Gastroesophageal sphincter (tissue), 2 donors: ENCODE data around the gene CAPS.
A peak's percentile ranks its signal among the peaks of the same experiment; 100 is the strongest.

Experiments used
- POLR2A ChIP-seq, 2 donors: fragments of 450-650 bp; IDR thresholded peaks; one replicate each; pipeline ENCODE4 v1.6.1; 2017; ENCODE audit warnings: antibody characterized with exemption in 2 of 2, mild to moderate bottlenecking in 2 of 2, moderate library complexity in 1 of 2
- POLR2AphosphoS5 ChIP-seq: sonication (generic); formaldehyde crosslinking; IDR thresholded peaks from one replicate; pipeline ENCODE4 v1.6.1; 2017; ENCODE audit warnings: antibody characterized with exemption

DNA sequence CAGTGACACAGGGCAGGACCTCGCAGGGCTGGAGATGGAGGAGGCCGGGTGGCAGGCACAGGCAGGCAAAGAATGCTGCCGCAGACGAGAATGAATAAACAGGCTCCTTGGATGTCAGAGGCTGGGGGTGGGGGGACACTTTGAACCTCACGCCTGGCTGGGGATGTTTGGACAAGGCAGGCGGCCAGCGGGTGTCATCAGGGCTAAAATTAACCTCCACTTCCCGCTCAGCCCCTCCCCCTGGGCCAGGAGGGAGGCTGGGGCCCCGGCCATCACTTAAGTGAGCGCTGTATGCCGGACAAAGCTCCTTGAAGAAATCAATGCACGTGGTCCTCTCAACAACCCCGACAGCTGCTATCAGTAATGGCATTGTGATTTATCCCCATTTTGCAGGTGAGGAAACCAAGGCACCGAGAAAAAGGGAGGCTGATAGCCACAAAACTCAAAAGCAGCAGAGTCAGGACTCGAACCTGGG is 33.4 kb upstream of the CAPS start:
- TF ChIP-seq POLR2A (IDR thresholded peaks at IDR 0.05) (no peak), POLR2AphosphoS5 (peak; percentile 85)
